NCI-H187 treated with DMSO at 0.1 percent for 48 hours (cell line): Measurements from ENCODE around the gene CACNA2D3.
"Not testable (repeated sequence)": the region's sequence is repeated elsewhere in the genome, so short reads cannot be mapped to it uniquely, and the experiment has no call there.

Source experiments
- DNase-seq: peaks from one replicate; lab custom pipeline; 2025; lab: John Stamatoyannopoulos, UW

The CACNA2D3 gene

GRCh38 chr3:55089211-55089610, 966.9 kb downstream of the CACNA2D3 start:
- no peak for DNase-seq

DNA sequence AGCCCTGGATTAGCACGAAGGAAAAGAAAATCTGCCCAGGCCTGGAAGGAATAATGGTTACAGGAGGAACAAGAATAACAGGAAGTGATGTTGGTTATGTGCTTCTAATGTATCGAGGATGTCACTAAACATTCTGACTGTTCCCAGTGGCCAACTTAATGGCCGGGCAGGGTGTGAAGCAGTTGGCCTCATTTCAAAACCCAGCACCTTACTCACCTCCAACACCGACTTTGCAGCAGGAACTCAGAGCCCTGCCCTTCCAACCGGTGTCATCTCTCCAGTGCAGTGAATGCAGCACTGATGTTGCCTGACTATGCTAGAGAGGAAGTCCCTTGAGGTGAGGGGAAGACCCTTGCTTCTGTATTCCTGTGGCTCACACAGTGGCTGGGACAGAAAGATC, 967.9 kb downstream of the CACNA2D3 start:
- no peak for DNase-seq

DNA sequence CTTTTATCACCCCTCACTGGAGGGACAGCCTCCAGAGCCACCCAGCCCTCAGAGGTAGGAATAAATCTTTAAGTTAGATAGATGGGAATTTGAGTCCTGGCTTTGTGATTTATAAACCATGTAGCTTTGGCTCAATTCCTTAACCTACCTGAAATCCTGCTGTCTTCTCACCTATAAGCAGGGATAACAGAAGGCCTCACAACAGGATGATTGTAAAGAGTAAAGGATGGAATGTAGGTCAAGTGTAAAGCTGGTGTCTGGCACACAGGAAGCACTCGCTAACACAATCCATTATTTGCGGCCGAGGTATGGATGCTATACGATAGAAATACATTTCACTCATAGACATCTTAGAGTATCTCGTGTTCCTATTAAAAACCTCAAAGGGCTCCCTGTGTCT, 968.4 kb downstream of the CACNA2D3 start:
- DNase-seq, result no peak

DNA sequence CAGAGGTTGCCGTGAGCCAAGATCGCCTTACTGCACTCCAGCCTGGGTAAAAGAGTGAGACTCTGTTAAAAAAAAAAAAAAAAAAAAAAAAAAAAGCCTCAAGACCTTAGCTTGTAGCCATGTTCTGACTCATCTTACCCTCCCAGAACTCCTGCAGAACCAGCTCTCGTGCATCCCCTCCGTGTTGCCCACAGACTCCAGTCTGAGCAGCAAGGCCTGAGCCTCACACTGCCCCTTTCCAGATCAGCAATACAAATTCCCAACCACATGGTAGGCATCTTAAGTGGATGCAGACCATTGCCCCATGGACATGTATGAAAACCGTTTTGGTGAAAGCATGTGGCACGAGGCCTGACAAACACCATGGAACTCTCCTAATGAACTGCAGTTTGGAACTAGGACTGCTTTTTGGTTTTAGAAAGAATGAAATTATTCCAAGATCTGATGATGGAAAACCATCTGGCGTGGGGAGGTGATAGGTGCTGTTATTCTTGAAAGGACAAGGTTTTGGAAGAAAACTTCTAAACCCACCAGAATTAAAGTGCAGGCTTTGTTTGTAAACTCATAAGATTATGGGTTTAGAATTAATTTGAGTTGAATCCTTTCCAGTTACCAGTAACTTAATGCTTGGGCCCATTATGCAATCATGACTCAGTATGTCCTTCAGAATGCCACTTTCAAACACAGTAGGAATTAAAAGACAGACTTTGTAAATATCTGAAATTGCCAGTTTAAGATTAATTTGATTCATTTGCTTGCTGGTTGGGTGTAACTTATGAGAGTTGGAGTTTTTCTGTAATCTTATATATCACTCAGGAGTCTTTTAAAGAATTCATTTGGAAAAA, 969.3 kb downstream of the CACNA2D3 start:
- no peak for DNase-seq

DNA sequence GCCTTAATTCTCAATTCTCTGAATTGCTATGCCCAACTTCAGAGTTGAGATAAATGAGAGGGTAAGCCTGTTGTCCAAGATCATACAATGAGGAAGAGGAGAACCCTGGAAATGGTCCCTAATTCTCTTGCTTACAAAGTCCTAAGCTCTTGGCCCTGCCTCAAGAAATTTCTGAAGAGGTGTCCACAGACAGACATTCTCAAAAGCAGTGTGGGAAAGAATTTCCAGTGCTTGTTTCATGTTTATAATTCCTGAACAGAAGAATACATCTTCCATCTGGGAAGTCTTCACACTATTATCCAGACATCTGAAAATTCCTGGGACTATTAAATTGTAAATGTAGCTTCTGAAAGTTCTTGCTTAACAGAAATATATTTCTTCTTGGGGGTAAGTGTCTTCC, 972.3 kb downstream of the CACNA2D3 start:
- DNase-seq, result no peak

DNA sequence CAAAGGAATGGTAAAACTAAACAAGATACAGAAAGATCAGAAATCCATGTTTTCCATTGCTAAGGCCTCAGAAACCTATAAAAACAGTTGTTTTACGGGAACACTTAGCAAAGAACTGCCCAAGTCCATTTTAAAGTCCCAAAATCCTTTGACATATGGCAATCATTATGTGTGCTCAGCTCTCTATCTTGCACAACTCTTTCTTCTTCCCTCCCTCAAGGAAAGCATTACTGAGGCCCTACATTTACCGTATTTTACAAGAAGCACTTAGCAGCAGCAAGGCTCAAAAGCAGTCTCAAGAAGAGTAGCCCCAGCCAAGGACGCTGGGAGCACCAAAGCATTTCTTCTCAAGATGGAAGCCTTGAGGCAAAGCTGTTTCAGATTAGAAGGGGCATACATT, 975.1 kb downstream of the CACNA2D3 start:
- no peak for DNase-seq

- no peak for DNase-seq
These were observed 983.3 kb downstream of the CACNA2D3 start for GRCh38 chr3:55105647-55106046.

DNA sequence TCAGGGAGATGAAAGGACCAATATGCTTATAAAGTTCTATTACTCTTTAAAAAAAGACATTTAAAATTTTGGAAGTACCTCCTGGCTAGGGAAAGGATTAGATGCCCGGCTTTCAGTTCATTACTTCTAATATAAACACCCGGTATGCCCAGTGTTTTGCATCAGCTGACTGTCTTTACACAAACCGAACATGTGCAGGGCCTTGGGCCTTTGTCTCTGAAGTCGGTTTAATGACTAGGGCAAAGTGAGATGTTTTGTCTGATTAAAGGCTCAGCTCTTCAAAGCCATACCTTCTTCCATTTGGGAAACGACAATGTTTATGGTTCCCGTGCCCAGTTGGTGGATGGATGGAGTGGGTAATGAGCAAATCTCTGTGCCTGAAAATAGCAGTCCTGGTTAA, 984.8 kb downstream of the CACNA2D3 start:
- no peak for DNase-seq

GRCh38 chr3:55111906-55112305, 989.6 kb downstream of the CACNA2D3 start:
- not testable (repeated sequence) for DNase-seq

GRCh38 chr3:55118451-55118850, 996.1 kb downstream of the CACNA2D3 start:
- DNase-seq, result no peak

DNA sequence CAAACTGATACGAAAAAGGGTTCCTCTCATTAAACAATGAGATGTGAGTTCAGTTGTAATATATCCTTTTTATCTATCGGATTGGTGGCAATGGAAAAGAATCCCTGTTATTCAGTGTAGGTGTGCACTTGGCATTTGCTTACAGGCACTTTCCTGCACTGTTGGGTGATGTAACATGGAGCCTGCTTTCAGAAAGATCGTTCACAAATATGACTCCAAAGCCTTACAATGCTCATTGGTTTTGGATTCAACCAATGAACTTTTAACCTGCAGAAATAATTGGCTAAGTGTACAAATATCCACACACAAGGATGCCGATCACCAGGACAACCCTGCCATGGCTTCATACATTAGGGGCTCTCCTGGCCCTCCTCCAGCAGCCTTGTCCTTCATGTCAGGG, 996.9 kb downstream of the CACNA2D3 start:
- no peak for DNase-seq

DNA sequence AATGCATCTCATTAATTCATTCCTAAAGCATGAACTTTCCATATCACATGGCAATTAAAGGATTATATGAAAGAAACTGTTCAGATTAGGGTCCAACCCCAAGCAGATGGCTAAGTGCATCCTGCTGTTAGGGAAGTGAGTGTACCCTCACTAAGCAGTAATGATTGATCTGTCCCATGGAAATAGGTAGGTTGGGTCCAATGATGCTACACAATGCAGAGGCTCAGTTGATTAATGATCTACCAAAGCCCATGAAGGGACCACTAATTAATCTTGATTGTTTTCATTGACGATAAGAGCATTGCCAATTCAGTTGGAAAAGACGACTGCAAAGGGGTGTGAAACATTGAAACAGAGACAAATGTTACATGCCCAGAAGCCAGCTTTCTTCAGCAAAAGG, 1000.0 kb downstream of the CACNA2D3 start:
- no peak for DNase-seq
